ENCODE data around the gene PEMT. TPM values are rescaled to one million over a fixed set of nuclear protein-coding genes. Genes with fewer than 3 reads are reported as not detected.

The PEMT gene
- total and polyA plus RNA-seq, 2 of the 4 experiments (the other 2 are of a cell fraction), result 23.3 to 49.5 TPM

- H2BK20ac ChIP-seq (ENCODE audit: low read depth, low read length), result no peak overlapping the region
- intact Hi-C loops (cut with micrococcal nuclease), result no loop called here
- no peaks in the 10 kb centered on the region for H4K20me1 ChIP-seq (ENCODE audit: insufficient read depth, low read length)
Measured at GRCh38 chr17:17536702-17537101, 54.8 kb downstream of the PEMT start.

More at GRCh38 chr17:17536702-17537101, 54.8 kb downstream of the PEMT start:
- Histone ChIP-seq H3K4me2 (ENCODE audit: low read depth, low read length) (no peak overlapping the region), H3K9me3 (ENCODE audit: control insufficient read depth, insufficient read depth, low read length) (no peaks in the 10 kb centered on the region), H4K8ac (ENCODE audit: low read depth in 2 of 2, low read length in 2 of 2) (no peak overlapping the region), H3K14ac (replicated peaks; ENCODE audit: low read depth, low read length) (no peak overlapping the region), H4K5ac (ENCODE audit: low read depth, low read length) (no peak overlapping the region), H3K9ac (ENCODE audit: low read depth, low read length) (no peak overlapping the region), H2AK5ac (ENCODE audit: low read depth, low read length) (no peak overlapping the region), H3K79me1 (ENCODE audit: low read depth in 1 of 2, low read length in 2 of 2) (no peaks in the 10 kb centered on the region), H3K4ac (ENCODE audit: low read depth, low read length) (no peak overlapping the region), H3K27ac (ENCODE audit: insufficient read depth, low read length) (no peak overlapping the region), H3K27me3 (ENCODE audit: control insufficient read depth, insufficient read depth, low read length) (no peaks in the 10 kb centered on the region), H3K4me1 (ENCODE audit: control insufficient read depth, insufficient read depth, low read length) (peaks cover 8% of the 10 kb centered on the region; the same call in 1 of the 2 replicates), H2AK9ac (replicated peaks; ENCODE audit: low read depth, low read length, poor library complexity) (peak overlapping the region; percentile 16), H3K56ac (ENCODE audit: extremely low read depth, insufficient read depth, low read length) (no peak overlapping the region), H3K23ac (ENCODE audit: low read depth, low read length) (no peak overlapping the region), H2BK5ac (ENCODE audit: low read depth, low read length, poor library complexity, severe bottlenecking) (no peak overlapping the region), H3K4me3 (ENCODE audit: insufficient read depth, low read depth, low read length) (no peak overlapping the region), H4K91ac (ENCODE audit: insufficient read depth, low read depth, low read length) (no peak overlapping the region), H3K36me3 (ENCODE audit: control insufficient read depth, insufficient read depth, low read length) (no peaks in the 10 kb centered on the region), H3K18ac (ENCODE audit: low read depth, low read length) (no peak overlapping the region), H2AFZ (replicated peaks; ENCODE audit: low read length, poor library complexity) (no peak overlapping the region), H2BK120ac (ENCODE audit: low read depth, low read length) (no peak overlapping the region), H3K9me1 (ENCODE audit: insufficient read depth, low read length) (0 out of 2 replicates have a peak, but pooled peaks cover 4% of the 10 kb centered on the region), H2BK15ac (ENCODE audit: low read depth, low read length) (no peak overlapping the region)
- no peak for ATAC-seq (ENCODE audit: low read depth)
- ChIA-PET CTCF (no interaction called here), POLR2A (ENCODE audit: unreplicated experiment) (no interaction called here)
- no peak for TF ChIP-seq RCOR1 (IDR thresholded peaks at IDR 0.05; ENCODE audit: insufficient replicate concordance, low read length)
- TF ChIP-seq ELK1 (IDR thresholded peaks at IDR 0.05; ENCODE audit: borderline replicate concordance, low read depth, low read length), result no peak
- no peak for TF ChIP-seq MXI1 (IDR thresholded peaks at IDR 0.05; ENCODE audit: borderline replicate concordance, low read depth, low read length)
- TF ChIP-seq SMC3 (IDR thresholded peaks at IDR 0.05; ENCODE audit: low read depth, low read length), result no peak
- no peak for TF ChIP-seq CEBPB (IDR thresholded peaks at IDR 0.05; ENCODE audit: low read depth, low read length)
- no peak for TF ChIP-seq FOS (IDR thresholded peaks at IDR 0.05; ENCODE audit: low read depth, low read length)
- TF ChIP-seq CTCF (conservative IDR thresholded peaks at IDR 0.05; ENCODE audit: low read depth, low read length), result no peak
- no peak for TF ChIP-seq RFX5 (IDR thresholded peaks at IDR 0.05; ENCODE audit: low read depth, low read length)
- no peak for TF ChIP-seq RAD21 (IDR thresholded peaks at IDR 0.05; ENCODE audit: low read length)
- no peak for TF ChIP-seq MAFK (IDR thresholded peaks at IDR 0.05; ENCODE audit: low read depth, low read length)
- no peak for TF ChIP-seq USF2 (IDR thresholded peaks at IDR 0.05; ENCODE audit: low read depth, low read length)
- no peak for TF ChIP-seq BHLHE40 (IDR thresholded peaks at IDR 0.05; ENCODE audit: low read depth, low read length)
- no peak for TF ChIP-seq NFE2L2 (IDR thresholded peaks at IDR 0.05; ENCODE audit: low read depth, low read length)
- no peak for TF ChIP-seq MAZ (IDR thresholded peaks at IDR 0.05; ENCODE audit: borderline replicate concordance, low read depth, low read length)
- no peak for DNase-seq
- in situ Hi-C loops (cut with MboI; ENCODE audit: low sequenced_read_pairs), result no loop called here
- dilution Hi-C loops (cut with HindIII; ENCODE audit: low sequenced_read_pairs, unreplicated experiment), result no loop called here
- BruUV-seq (replicated peaks), result no TSS peak
- WGBS, 2 experiments (ENCODE audit: extremely low coverage in 2 of 2, insufficient read length in 1 of 2), result 98% methylated on average over 11 of the region's 15 CpGs; no CpG with 5 or more reads in 1 of the 2 experiments

All from IMR-90 (cell line).